ENCODE data around the gene LPP. TPM values are rescaled to one million over a fixed set of nuclear protein-coding genes. Genes with fewer than 3 reads are reported as not detected.

Gene LPP
- total RNA-seq, 1 donor from 2014 or later: 132 TPM

GRCh38 chr3:188262913-188263683 is 109.1 kb downstream of the LPP start:
- no peak for TF ChIP-seq CTCF (IDR thresholded peaks at IDR 0.05; ENCODE audit: unreplicated experiment)
- H3K27ac Mint-ChIP-seq: no peak overlapping the region
- no peaks in the 10 kb centered on the region for H3K27me3 Mint-ChIP-seq (ENCODE audit: low read depth)
- no peak overlapping the region for H3K4me3 Mint-ChIP-seq
- DNase-seq (ENCODE audit: low spot score in 2 of 2, unreplicated experiment in 2 of 2): no peak
- H3K4me1 Mint-ChIP-seq: no peaks in the 10 kb centered on the region
- no peaks in the 10 kb centered on the region for H3K36me3 Mint-ChIP-seq
- no peaks in the 10 kb centered on the region for H3K9me3 Mint-ChIP-seq

- no peak for DNase-seq (ENCODE audit: low spot score in 2 of 2, unreplicated experiment in 2 of 2)
- peaks cover 5% of the 10 kb centered on the region for H3K4me1 Mint-ChIP-seq
- H3K27me3 Mint-ChIP-seq (ENCODE audit: low read depth): no peaks in the 10 kb centered on the region
- H3K4me3 Mint-ChIP-seq: no peak overlapping the region
- no peak overlapping the region for H3K27ac Mint-ChIP-seq
- no peaks in the 10 kb centered on the region for H3K36me3 Mint-ChIP-seq
- TF ChIP-seq CTCF (IDR thresholded peaks at IDR 0.05; ENCODE audit: unreplicated experiment): no peak
- H3K9me3 Mint-ChIP-seq: no peaks in the 10 kb centered on the region
Observed at GRCh38 chr3:188264226-188265207, 110.6 kb downstream of the LPP start.

- Mint-ChIP-seq H3K4me3 (no peak overlapping the region), H3K36me3 (no peaks in the 10 kb centered on the region), H3K9me3 (no peaks in the 10 kb centered on the region), H3K27me3 (ENCODE audit: low read depth) (no peaks in the 10 kb centered on the region), H3K4me1 (peaks cover 25% of the 10 kb centered on the region), H3K27ac (no peak overlapping the region)
- TF ChIP-seq CTCF (IDR thresholded peaks at IDR 0.05; ENCODE audit: unreplicated experiment): no peak
- DNase-seq (ENCODE audit: low spot score in 2 of 2, unreplicated experiment in 2 of 2): no peak
Observed at GRCh38 chr3:188266562-188267274, 112.8 kb downstream of the LPP start.

- H3K4me1 Mint-ChIP-seq: peaks cover 34% of the 10 kb centered on the region
- H3K27me3 Mint-ChIP-seq (ENCODE audit: low read depth): no peaks in the 10 kb centered on the region
- no peak for DNase-seq (ENCODE audit: low spot score in 2 of 2, unreplicated experiment in 2 of 2)
- no peak overlapping the region for H3K27ac Mint-ChIP-seq
- H3K9me3 Mint-ChIP-seq: no peaks in the 10 kb centered on the region
- H3K4me3 Mint-ChIP-seq: no peak overlapping the region
- no peak for TF ChIP-seq CTCF (IDR thresholded peaks at IDR 0.05; ENCODE audit: unreplicated experiment)
- H3K36me3 Mint-ChIP-seq: no peaks in the 10 kb centered on the region
Observed at GRCh38 chr3:188267790-188268335, 113.9 kb downstream of the LPP start.

GRCh38 chr3:188268336-188268735 is 114.4 kb downstream of the LPP start:
- TF ChIP-seq CTCF (IDR thresholded peaks at IDR 0.05; ENCODE audit: unreplicated experiment): no peak
- peaks cover 36% of the 10 kb centered on the region for H3K4me1 Mint-ChIP-seq
- no peak overlapping the region for H3K27ac Mint-ChIP-seq
- no peak for DNase-seq (ENCODE audit: low spot score in 2 of 2, unreplicated experiment in 2 of 2)
- H3K9me3 Mint-ChIP-seq: no peaks in the 10 kb centered on the region
- H3K36me3 Mint-ChIP-seq: no peaks in the 10 kb centered on the region
- no peak overlapping the region for H3K4me3 Mint-ChIP-seq
- H3K27me3 Mint-ChIP-seq (ENCODE audit: low read depth): no peaks in the 10 kb centered on the region

All from mesothelial cell of epicardium (in vitro differentiated cells).